Esophagus squamous epithelium (tissue), 5 donors: Measurements from ENCODE around the gene DRD4. TPM values are rescaled to one million over a fixed set of nuclear protein-coding genes. Genes with fewer than 3 reads are reported as not detected.

Source experiments
- DNase-seq: peaks from one replicate; lab custom pipeline; 2025; lab: John Stamatoyannopoulos, UW
- H3K27ac ChIP-seq, 4 donors: fragments of 200-600 bp; sonication (generic); one replicate each; pipeline ENCODE4 v1.5.1; 2016 to 2019; ENCODE audit warnings: mild to moderate bottlenecking in 1 of 4
- H3K27me3 ChIP-seq, 4 donors: fragments of 200-600 bp; sonication (generic); 1 replicate in 3 of 4; 2 replicates in 1 of 4; pipeline versions ENCODE4 v1.5.1 to v1.6.0; 2017 to 2021; ENCODE audit warnings: antibody characterized with exemption in 1 of 4
- H3K36me3 ChIP-seq, 3 donors: fragments of 200-600 bp; sonication (generic); one replicate each; pipeline ENCODE4 v1.5.1; 2016 to 2019
- H3K4me1 ChIP-seq, 3 donors: fragments of 200-600 bp; sonication (generic); one replicate each; pipeline ENCODE4 v1.5.1; 2017 to 2019
- H3K4me3 ChIP-seq, 4 donors: fragments of 200-600 bp; sonication (generic); 1 replicate in 3 of 4; 2 replicates in 1 of 4; pipeline ENCODE4 v1.5.1; 2016 to 2019; ENCODE audit warnings: mild to moderate bottlenecking in 2 of 4, moderate library complexity in 1 of 4
- H3K9me3 ChIP-seq, 3 donors: fragments of 200-600 bp; sonication (generic); one replicate each; pipeline ENCODE4 v1.5.1; 2016 to 2019
- CTCF ChIP-seq, 6 experiments: fragments of 450-650 bp in 4 of 6; fragments of 200-600 bp in 2 of 6; sonication (generic) in 2 of 6; IDR thresholded peaks; one replicate each; pipeline ENCODE4 v1.5.1; 2016 to 2019; ENCODE audit warnings: antibody characterized with exemption in 6 of 6, mild to moderate bottlenecking in 4 of 6, moderate library complexity in 4 of 6
- POLR2A ChIP-seq, 4 donors: fragments of 450-650 bp; IDR thresholded peaks; one replicate each; pipeline ENCODE4 v1.6.1; 2017; ENCODE audit warnings: antibody characterized with exemption in 4 of 4, mild to moderate bottlenecking in 4 of 4, moderate library complexity in 3 of 4
- WGBS, 2 donors: methylation state at CpG; one replicate each; pipeline ENCODE4 v1.1.5; 2018; 5-methylcytosine and 5-hydroxymethylcytosine counted together
- intact Hi-C: fragments of 100-400 bp; cut with DNase I; formaldehyde crosslinking; loops from one replicate; pipeline ENCODE4 v1.15.0; 2022
- total RNA-seq, 4 donors: library from RNA; depleted of rRNA; stranded (reverse); fragments of >200 nt; gene quantifications; one replicate each; pipeline ENCODE4 v1.1.0, GENCODE V29; 2016
- donor health status: DM: yes; HTN: yes; CAD: no.

Gene DRD4
- total RNA-seq, 4 donors from 2014 or later = 0.76 TPM; not detected in 3

DNA sequence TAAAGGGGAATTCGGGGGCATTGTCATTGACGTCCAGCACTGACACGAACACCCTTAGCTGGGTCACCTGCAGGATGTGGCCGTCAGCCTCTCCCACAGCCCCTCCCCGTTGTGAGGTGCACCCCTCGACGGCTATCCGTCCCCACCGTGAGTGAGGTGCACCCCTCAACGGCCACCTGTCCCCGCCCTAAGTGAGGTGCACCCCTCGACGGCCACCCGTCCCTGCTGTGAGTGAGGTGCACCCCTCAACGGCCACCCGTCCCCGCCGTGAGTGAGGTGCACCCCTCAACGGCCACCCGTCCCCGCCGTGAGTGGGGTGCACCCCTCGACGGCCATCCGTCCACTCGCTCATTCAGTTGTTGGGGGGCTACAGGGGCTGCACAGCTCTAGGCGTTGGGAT lies 15.2 kb upstream of the DRD4 start:
- WGBS, 2 donors = 74 to 82% methylated on average over 14 to 15 of the region's 27 CpGs

DNA sequence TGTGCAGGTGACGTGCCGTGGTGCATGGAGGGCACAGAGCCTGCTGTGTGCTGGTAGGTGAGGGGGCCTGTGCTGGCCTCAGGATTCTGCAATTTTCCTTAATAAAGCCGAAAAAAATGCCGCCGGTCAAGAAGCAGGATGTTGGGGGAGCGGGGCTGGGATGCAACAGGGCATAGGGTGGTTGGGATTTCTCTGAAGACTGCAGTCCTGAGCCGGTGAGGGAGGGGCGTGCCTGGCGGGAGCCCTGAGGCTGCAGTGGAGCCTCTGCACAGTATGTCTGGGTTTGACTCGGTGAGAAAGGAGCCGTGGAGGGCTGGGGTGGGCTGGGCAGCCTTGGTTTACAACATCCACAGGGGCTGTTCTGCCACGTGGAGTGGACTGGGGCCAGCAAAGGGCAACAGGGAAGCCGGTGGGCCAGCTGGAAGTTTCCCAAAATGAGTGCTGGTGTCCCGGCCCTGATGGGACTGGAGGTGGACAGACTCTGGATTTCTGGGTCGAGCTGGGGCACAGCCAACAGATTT lies 13.7 kb upstream of the DRD4 start:
- Histone ChIP-seq H3K36me3 (peaks cover 0 to 46% (median 0%) of the 10 kb centered on the region in 3 donors), H3K27ac (no peak overlapping the region), H3K9me3 (no peaks in the 10 kb centered on the region), H3K27me3 (peaks cover 0 to 44% (median 2%) of the 10 kb centered on the region in 4 donors), H3K4me1 (peaks cover 3 to 23% (median 7%) of the 10 kb centered on the region in 3 donors), H3K4me3 (no peak overlapping the region)
- no peak for DNase-seq
- TF ChIP-seq CTCF (IDR thresholded peaks at IDR 0.05) = no peak
- no peak for TF ChIP-seq POLR2A (IDR thresholded peaks at IDR 0.05)
- intact Hi-C loops = no loop called here
- 88 to 93% methylated on average over 10 of the region's 15 CpGs for WGBS, 2 donors

More for the DNA sequence above, 15.2 kb upstream of the DRD4 start:
- H3K9me3 ChIP-seq = no peaks in the 10 kb centered on the region
- peaks cover 0 to 59% (median 0%) of the 10 kb centered on the region in 3 donors for H3K36me3 ChIP-seq
- no peak for DNase-seq
- no peak overlapping the region for H3K27ac ChIP-seq
- intact Hi-C loops = no loop called here
- TF ChIP-seq CTCF (IDR thresholded peaks at IDR 0.05) (no peak), POLR2A (IDR thresholded peaks at IDR 0.05) (no peak)
- no peak overlapping the region for H3K4me3 ChIP-seq
- peaks cover 0 to 37% (median 2%) of the 10 kb centered on the region in 4 donors for H3K27me3 ChIP-seq
- peaks cover 3 to 20% (median 8%) of the 10 kb centered on the region in 3 donors for H3K4me1 ChIP-seq

- Histone ChIP-seq H3K4me1 (peaks cover 3 to 23% (median 7%) of the 10 kb centered on the region in 3 donors), H3K4me3 (no peak overlapping the region), H3K36me3 (peaks cover 0 to 41% (median 0%) of the 10 kb centered on the region in 3 donors), H3K27me3 (peaks cover 0 to 44% (median 2%) of the 10 kb centered on the region in 4 donors), H3K27ac (peak overlapping the region in 1 of 4 donors; percentile 2), H3K9me3 (no peaks in the 10 kb centered on the region)
- 63 to 77% methylated on average over 6 to 10 of the region's 25 CpGs for WGBS, 2 donors
- DNase-seq = no peak
- TF ChIP-seq CTCF (IDR thresholded peaks at IDR 0.05) (no peak), POLR2A (IDR thresholded peaks at IDR 0.05) (no peak)
- intact Hi-C loops = no loop called here
Observed at GRCh38 chr11:623999-624704, 12.9 kb upstream of the DRD4 start.

- peaks cover 3 to 23% (median 7%) of the 10 kb centered on the region in 3 donors for H3K4me1 ChIP-seq
- no peak within 1 kb of the TSS for H3K4me3 ChIP-seq
- WGBS, 2 donors = 67% methylated on average over 16 of the region's 33 CpGs; no CpG with 5 or more reads in 1 of the 2 donors
- peak within 1 kb of the TSS in 1 of 4 donors; percentile 2 for H3K27ac ChIP-seq
- H3K36me3 ChIP-seq = peaks cover 0 to 33% (median 0%) of the 10 kb centered on the region in 3 donors
- H3K27me3 ChIP-seq = peaks cover 0 to 44% (median 2%) of the 10 kb centered on the region in 4 donors
- no peaks in the 10 kb centered on the region for H3K9me3 ChIP-seq
- intact Hi-C loops = no loop called here
- TF ChIP-seq CTCF (IDR thresholded peaks at IDR 0.05) = no peak
- TF ChIP-seq POLR2A (IDR thresholded peaks at IDR 0.05) = no peak
- DNase-seq = no peak
Observed at GRCh38 chr11:624705-625635, 12.1 kb upstream of the DRD4 start, which contains the start of gene CDHR5. Gene CDHR5 (minus strand): TSS chr11:624955. CDS start chr11:624902, 53 bp downstream.
